Motor neuron (in vitro differentiated cells): ENCODE results near the gene ENTREP3. TPM values are rescaled to one million over a fixed set of nuclear protein-coding genes. Genes with fewer than 3 reads are reported as not detected.
"Not testable (repeated sequence)": the region's sequence is repeated elsewhere in the genome, so short reads cannot be mapped to it uniquely, and the experiment has no call there.

Experiments
- ATAC-seq, 8 experiments: fragments of 200-7000 bp; cut with Tn5 transposase; replicated peaks in 6 of 8; 2 replicates each; pipeline ENCODE4 v1.8.0; 2021; ENCODE audit warnings: mild to moderate bottlenecking in 8 of 8, moderate library complexity in 8 of 8
- H3K27ac ChIP-seq, 2 donors: fragments of 250-450 bp; sonication (Bioruptor Pico); 2 replicates each; pipeline ENCODE4 v1.9.0; 2021; ENCODE audit warnings: antibody characterized with exemption in 2 of 2, mild to moderate bottlenecking in 2 of 2, moderate library complexity in 1 of 2
- H3K4me1 ChIP-seq, 2 donors: fragments of 250-450 bp; sonication (Bioruptor Pico); replicated peaks in 1 of 2; 2 replicates each; pipeline ENCODE4 v1.6.1; 2021; ENCODE audit warnings: antibody characterized with exemption in 2 of 2, mild to moderate bottlenecking in 2 of 2, moderate library complexity in 1 of 2
- H3K4me3 ChIP-seq, 5 donors: fragments of 250-450 bp; sonication (Bioruptor Pico); 2 replicates each; pipeline ENCODE4 v1.9.0; 2021; ENCODE audit warnings: antibody characterized with exemption in 5 of 5, mild to moderate bottlenecking in 5 of 5, moderate library complexity in 4 of 5
- WGBS, 10 experiments: fragments of 450-650 bp; shearing (Covaris generic); methylation state at CpG; one replicate each; pipeline ENCODE4 v1.0.0; 2022; 5-methylcytosine and 5-hydroxymethylcytosine counted together
- in situ Hi-C, 9 experiments: fragments of 400-800 bp; cut with MboI; loops; one replicate each; pipeline ENCODE4 v1.15.0; 2021; ENCODE audit warnings: low sequenced_read_pairs in 9 of 9, low pct_unique_long_range_greater_than_20kb in 2 of 9; ENCODE audit not compliant: unreplicated experiment in 9 of 9
- total RNA-seq, 8 experiments: library from RNA; unstranded; fragments of 300-600 nt; gene quantifications; 2 replicates each; pipeline versions ENCODE4 v1.2.3 to v1.2.4, GENCODE V29; 2022

Gene ENTREP3
- total RNA-seq, 8 experiments from 2014 or later, result 5.5 to 38.6 (median 22.6) TPM

GRCh38 chr1:155244368-155245162 lies 10.7 kb downstream of the ENTREP3 start:
- peak overlapping the region; percentile 40 to 45 (median 41) for H3K4me3 ChIP-seq
- H3K4me1 ChIP-seq, result peaks cover 22 to 26% of the 10 kb centered on the region in 2 donors
- peak overlapping the region; percentile 84 to 91 for H3K27ac ChIP-seq
- peak; percentile 80 to 94 (median 92) for ATAC-seq
- WGBS, 10 experiments, result 0 to 9% (median 0%) methylated on average over 1 to 38 of the region's 53 CpGs; no CpG with 5 or more reads in 1 of the 10 experiments
- in situ Hi-C loops, result no loop called here

GRCh38 chr1:155242805-155243358 lies 12.4 kb downstream of the ENTREP3 start:
- 54 to 100% (median 86%) methylated on average over 1 to 3 of the region's 3 CpGs; no CpG with 5 or more reads in 4 of the 10 experiments for WGBS, 10 experiments
- ATAC-seq, result no peak
- Histone ChIP-seq H3K4me3 (peak overlapping the region in 3 of 5 donors; percentile 41 to 45 (median 41)), H3K4me1 (peaks cover 22 to 26% of the 10 kb centered on the region in 2 donors), H3K27ac (no peak overlapping the region)
- in situ Hi-C loops, result no loop called here

GRCh38 chr1:155241841-155242264 lies 13.4 kb downstream of the ENTREP3 start:
- in situ Hi-C loops, result no loop called here
- H3K4me3 ChIP-seq, result no peak overlapping the region
- peaks cover 22 to 26% of the 10 kb centered on the region in 2 donors for H3K4me1 ChIP-seq
- H3K27ac ChIP-seq, result no peak overlapping the region
- 0 to 100% (median 69%) methylated on average over 1 to 4 of the region's 4 CpGs; no CpG with 5 or more reads in 2 of the 10 experiments for WGBS, 10 experiments
- no peak for ATAC-seq

GRCh38 chr1:155241069-155241679 lies 14.1 kb downstream of the ENTREP3 start:
- 0 to 100% (median 14%) methylated on average over 1 to 4 of the region's 4 CpGs; no CpG with 5 or more reads in 2 of the 10 experiments for WGBS, 10 experiments
- in situ Hi-C loops, result no loop called here
- ATAC-seq, result peak in 7 of 8 experiments; percentile 7 to 20 (median 11)
- Histone ChIP-seq H3K4me1 (peaks cover 22 to 26% of the 10 kb centered on the region in 2 donors), H3K4me3 (peak overlapping the region; percentile 25 to 53 (median 37)), H3K27ac (peak overlapping the region in 1 of 2 donors; percentile 7)

GRCh38 chr1:155236451-155236850 lies 18.8 kb downstream of the ENTREP3 start:
- 80 to 95% (median 92%) methylated on average over 2 to 4 of the region's 5 CpGs; no CpG with 5 or more reads in 4 of the 10 experiments for WGBS, 10 experiments
- peaks cover 3% of the 10 kb centered on the region in 2 donors for H3K4me1 ChIP-seq
- H3K4me3 ChIP-seq, result no peak overlapping the region
- H3K27ac ChIP-seq, result no peak overlapping the region
- ATAC-seq, result no peak
- in situ Hi-C loops, result no loop called here

- H3K27ac ChIP-seq, ATAC-seq, H3K4me3 ChIP-seq, H3K4me1 ChIP-seq, in situ Hi-C loops: not testable (repeated sequence)
- WGBS, 10 experiments, result 40% methylated on average over 1 of the region's 9 CpGs; no CpG with 5 or more reads in 9 of the 10 experiments
These were observed 19.9 kb downstream of the ENTREP3 start for GRCh38 chr1:155235375-155235774.

GRCh38 chr1:155233502-155233901 lies 21.8 kb downstream of the ENTREP3 start:
- H3K4me3 ChIP-seq, H3K4me1 ChIP-seq, H3K27ac ChIP-seq, in situ Hi-C loops: not testable (repeated sequence)
- WGBS, 10 experiments, result no CpG with 5 or more reads among the region's 5 CpGs
- peak in 5 of 8 experiments; percentile 8 to 34 (median 28) for ATAC-seq

- H3K4me1 ChIP-seq, in situ Hi-C loops, H3K27ac ChIP-seq, H3K4me3 ChIP-seq: not testable (repeated sequence)
- 66 to 100% (median 93%) methylated on average over 1 to 4 of the region's 13 CpGs; no CpG with 5 or more reads in 5 of the 10 experiments for WGBS, 10 experiments
- peak in 1 of 8 experiments; percentile 1 for ATAC-seq
These were observed 23.0 kb downstream of the ENTREP3 start for GRCh38 chr1:155232001-155232978.

- in situ Hi-C loops, result not testable (repeated sequence)
- 0 to 83% (median 50%) methylated on average over 1 to 3 of the region's 3 CpGs; no CpG with 5 or more reads in 4 of the 10 experiments for WGBS, 10 experiments
These were observed 24.0 kb downstream of the ENTREP3 start for GRCh38 chr1:155231302-155231701.

GRCh38 chr1:155228096-155228427 lies 27.2 kb downstream of the ENTREP3 start:
- peaks cover 17 to 18% of the 10 kb centered on the region in 2 donors for H3K4me1 ChIP-seq
- ATAC-seq, result no peak
- H3K27ac ChIP-seq, result peak overlapping the region; percentile 84 to 91
- peak overlapping the region; percentile 29 to 45 (median 39) for H3K4me3 ChIP-seq
- in situ Hi-C loops, result no loop called here
- 20 to 75% (median 53%) methylated on average over 1 to 9 of the region's 9 CpGs; no CpG with 5 or more reads in 1 of the 10 experiments for WGBS, 10 experiments

More at GRCh38 chr1:155231302-155231701, 24.0 kb downstream of the ENTREP3 start:
- not testable (repeated sequence) for ATAC-seq, H3K4me1 ChIP-seq, H3K4me3 ChIP-seq, H3K27ac ChIP-seq

- Histone ChIP-seq H3K4me3 (peak overlapping the region; percentile 43 to 47 (median 45)), H3K27ac (peak overlapping the region; percentile 84 to 91), H3K4me1 (peaks cover 17 to 18% of the 10 kb centered on the region in 2 donors)
- in situ Hi-C loops, result no loop called here
- WGBS, 10 experiments, result 0 to 20% (median 1%) methylated on average over 1 to 19 of the region's 42 CpGs; no CpG with 5 or more reads in 1 of the 10 experiments
- peak; percentile 88 to 96 (median 93) for ATAC-seq
These were observed 27.8 kb downstream of the ENTREP3 start for GRCh38 chr1:155227261-155228095.
